Body of pancreas (tissue), 4 donors: Measurements from ENCODE around the gene ELK4. TPM values are rescaled to one million over a fixed set of nuclear protein-coding genes. Genes with fewer than 3 reads are reported as not detected.

Source experiments
- ATAC-seq: fragments of 150-250 bp; one replicate; pipeline ENCODE4 v1.9.1; 2016
- DNase-seq, 4 donors: peaks; one replicate each; pipeline ENCODE4 v3.0.0-alpha.2; 2019
- H3K27ac ChIP-seq, 4 donors: fragments of 200-600 bp; sonication (generic); 1 replicate in 3 of 4; 2 replicates in 1 of 4; pipeline versions ENCODE4 v1.5.1 to v1.6.1; 2016 to 2019; ENCODE audit warnings: mild to moderate bottlenecking in 1 of 4, mixed read lengths in 1 of 4, moderate library complexity in 1 of 4
- H3K27me3 ChIP-seq, 2 donors: fragments of 200-600 bp; sonication (generic); one replicate each; pipeline ENCODE4 v1.6.0; 2016; ENCODE audit warnings: mild to moderate bottlenecking in 1 of 2
- H3K36me3 ChIP-seq, 2 donors: fragments of 200-600 bp; sonication (generic); replicated peaks in 1 of 2; 2 replicates each; pipeline ENCODE4 v1.5.1; 2016; ENCODE audit warnings: low read depth in 2 of 2; ENCODE audit not compliant: insufficient read depth in 1 of 2
- H3K4me1 ChIP-seq: fragments of 200-600 bp; sonication (generic); one replicate; pipeline ENCODE4 v1.6.0; 2016
- H3K4me3 ChIP-seq, 2 donors: fragments of 200-600 bp; sonication (generic); 1 replicate in 1 of 2; 2 replicates in 1 of 2; pipeline ENCODE4 v1.5.1; 2016 to 2019
- H3K9me3 ChIP-seq, 3 donors: fragments of 200-600 bp; sonication (generic); 1 replicate in 2 of 3; 2 replicates in 1 of 3; pipeline ENCODE4 v1.5.1; 2016
- POLR2A ChIP-seq, 3 donors: fragments of 450-650 bp; IDR thresholded peaks; one replicate each; pipeline ENCODE4 v1.6.1; 2016; ENCODE audit warnings: antibody characterized with exemption in 3 of 3, mild to moderate bottlenecking in 2 of 3
- WGBS, 2 donors: methylation state at CpG; one replicate each; pipeline ENCODE4 v1.1.5; 2017; 5-methylcytosine and 5-hydroxymethylcytosine counted together
- intact Hi-C: fragments of 100-400 bp; cut with DNase I; formaldehyde crosslinking; loops from one replicate; pipeline ENCODE4 v1.15.1; 2023
- total RNA-seq, 2 donors: library from RNA; depleted of rRNA; stranded (reverse); fragments of >200 nt; gene quantifications; one replicate each; pipeline ENCODE4 v1.1.0, GENCODE V29; 2016
- TF ChIP-seq, protein P1 (sequence below), 7 experiments: fragments of 450-650 bp in 4 of 7; fragments of 200-600 bp in 3 of 7; sonication (generic) in 3 of 7; IDR thresholded peaks; one replicate each; pipeline ENCODE4 v1.5.1; 2016 to 2019; ENCODE audit warnings: antibody characterized with exemption in 7 of 7

Gene ELK4
- total RNA-seq, 2 donors from 2014 or later = 16.6 to 17.8 TPM

DNA sequence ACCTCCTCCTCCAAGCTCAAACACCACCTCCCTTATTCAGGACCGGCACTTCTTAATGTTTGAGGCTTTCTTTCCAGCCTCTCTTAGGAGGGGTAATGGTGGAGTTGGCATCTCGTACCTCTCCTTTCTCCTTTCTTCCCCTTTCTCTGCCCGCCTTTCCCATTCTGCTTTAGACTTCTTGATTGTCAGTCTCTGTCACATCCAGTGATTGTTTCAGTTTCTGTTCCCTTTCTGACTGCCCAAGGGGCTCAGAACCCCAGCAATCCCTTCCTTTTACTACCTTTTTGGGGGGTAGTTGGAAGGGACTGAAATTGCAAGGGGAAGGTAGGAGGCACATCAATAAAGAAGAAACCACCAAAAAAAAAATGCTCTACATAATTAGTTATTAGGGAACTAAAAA, 5.6 kb downstream of the ELK4 start:
- ATAC-seq (no peak), DNase-seq (no peak)
- WGBS, 2 donors = 81 to 85% methylated on average over 3 of the region's 3 CpGs
- Histone ChIP-seq H3K27ac (no peak overlapping the region), H3K4me3 (no peak overlapping the region), H3K27me3 (no peaks in the 10 kb centered on the region), H3K36me3 (peaks cover 0 to 10% of the 10 kb centered on the region in 2 donors), H3K9me3 (no peaks in the 10 kb centered on the region), H3K4me1 (peaks cover 32% of the 10 kb centered on the region)
- no peak for TF ChIP-seq POLR2A (IDR thresholded peaks at IDR 0.05)
- TF ChIP-seq, protein P1, sequence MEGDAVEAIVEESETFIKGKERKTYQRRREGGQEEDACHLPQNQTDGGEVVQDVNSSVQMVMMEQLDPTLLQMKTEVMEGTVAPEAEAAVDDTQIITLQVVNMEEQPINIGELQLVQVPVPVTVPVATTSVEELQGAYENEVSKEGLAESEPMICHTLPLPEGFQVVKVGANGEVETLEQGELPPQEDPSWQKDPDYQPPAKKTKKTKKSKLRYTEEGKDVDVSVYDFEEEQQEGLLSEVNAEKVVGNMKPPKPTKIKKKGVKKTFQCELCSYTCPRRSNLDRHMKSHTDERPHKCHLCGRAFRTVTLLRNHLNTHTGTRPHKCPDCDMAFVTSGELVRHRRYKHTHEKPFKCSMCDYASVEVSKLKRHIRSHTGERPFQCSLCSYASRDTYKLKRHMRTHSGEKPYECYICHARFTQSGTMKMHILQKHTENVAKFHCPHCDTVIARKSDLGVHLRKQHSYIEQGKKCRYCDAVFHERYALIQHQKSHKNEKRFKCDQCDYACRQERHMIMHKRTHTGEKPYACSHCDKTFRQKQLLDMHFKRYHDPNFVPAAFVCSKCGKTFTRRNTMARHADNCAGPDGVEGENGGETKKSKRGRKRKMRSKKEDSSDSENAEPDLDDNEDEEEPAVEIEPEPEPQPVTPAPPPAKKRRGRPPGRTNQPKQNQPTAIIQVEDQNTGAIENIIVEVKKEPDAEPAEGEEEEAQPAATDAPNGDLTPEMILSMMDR (IDR thresholded peaks at IDR 0.05) = no peak
- intact Hi-C loops = no loop called here

DNA sequence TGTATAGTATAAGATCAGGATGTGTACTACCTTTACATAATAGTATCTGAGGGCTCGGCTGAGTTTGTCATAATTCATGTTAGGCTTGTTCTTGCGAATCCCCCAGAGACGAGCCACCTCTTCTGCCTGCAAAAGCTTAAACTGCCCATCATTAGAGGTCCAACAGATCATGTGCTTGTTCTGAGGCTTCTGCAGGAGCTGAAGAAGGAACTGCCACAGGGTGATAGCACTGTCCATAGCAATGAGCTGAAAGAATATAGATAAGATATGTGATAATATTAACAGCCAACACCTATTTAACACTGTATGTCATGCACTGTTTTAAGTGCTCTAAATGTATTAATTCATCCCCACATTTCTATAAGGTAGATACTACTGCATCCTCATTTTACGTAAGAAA, 8.2 kb downstream of the ELK4 start:
- ATAC-seq (no peak), DNase-seq (no peak)
- TF ChIP-seq, protein P1 (IDR thresholded peaks at IDR 0.05) = no peak
- TF ChIP-seq POLR2A (IDR thresholded peaks at IDR 0.05) = no peak
- H3K36me3 ChIP-seq = peaks cover 0 to 10% of the 10 kb centered on the region in 2 donors
- WGBS, 2 donors = 93% methylated on average over 4 of the region's 4 CpGs
- no peaks in the 10 kb centered on the region for H3K9me3 ChIP-seq
- H3K4me3 ChIP-seq = no peak overlapping the region
- no peaks in the 10 kb centered on the region for H3K27me3 ChIP-seq
- H3K27ac ChIP-seq = no peak overlapping the region
- H3K4me1 ChIP-seq = peaks cover 38% of the 10 kb centered on the region
- intact Hi-C loops = no loop called here

DNA sequence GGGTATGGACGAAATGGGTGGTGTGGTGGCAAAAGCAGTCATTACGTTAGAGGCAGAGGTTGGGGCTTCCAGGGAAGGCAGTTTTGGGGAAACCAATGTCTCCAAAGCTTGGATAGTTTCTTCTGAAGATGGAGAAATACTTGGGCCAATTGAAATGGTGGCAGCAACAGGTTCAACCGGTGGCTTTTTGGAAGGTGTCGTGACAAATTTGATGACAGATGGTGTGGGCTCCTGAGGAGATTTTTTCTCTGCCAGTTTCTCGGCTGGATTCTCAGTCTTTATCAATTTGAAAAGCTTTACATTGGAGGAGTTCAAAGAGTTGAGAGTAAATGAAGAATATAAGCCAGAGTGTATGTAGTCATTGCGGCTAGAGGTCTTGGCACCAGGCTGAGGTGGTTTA, 11.5 kb downstream of the ELK4 start:
- peaks cover 0 to 10% of the 10 kb centered on the region in 2 donors for H3K36me3 ChIP-seq
- 87 to 90% methylated on average over 6 of the region's 6 CpGs for WGBS, 2 donors

DNA sequence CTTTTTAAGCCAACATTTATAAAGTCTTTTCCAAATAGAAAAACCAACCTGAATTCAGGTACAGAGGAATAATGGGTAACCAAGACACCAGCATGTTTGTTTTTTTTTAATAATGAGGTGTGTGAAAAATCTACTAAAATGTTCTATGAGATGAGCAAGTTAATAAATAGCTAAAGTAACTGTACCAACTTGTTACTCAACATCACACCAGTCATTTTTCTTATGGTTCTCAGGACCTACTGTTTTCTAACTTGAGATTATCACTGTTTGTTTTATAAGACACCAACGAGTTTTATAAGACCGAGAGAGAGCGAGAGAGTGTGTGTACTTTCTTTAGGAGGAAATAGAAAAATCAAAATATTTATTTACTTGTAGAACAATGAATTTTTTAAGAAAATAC, 12.4 kb downstream of the ELK4 start:
- Histone ChIP-seq H3K4me1 (peaks cover 53% of the 10 kb centered on the region), H3K27me3 (no peaks in the 10 kb centered on the region), H3K36me3 (peaks cover 4 to 10% of the 10 kb centered on the region in 2 donors), H3K9me3 (no peaks in the 10 kb centered on the region), H3K4me3 (no peak overlapping the region), H3K27ac (peak overlapping the region in 3 of 4 donors; percentile 28 to 76 (median 67))
- ATAC-seq = no peak
- intact Hi-C loops = no loop called here
- no peak for DNase-seq
- 20% methylated on average over 3 of the region's 3 CpGs for WGBS, 2 donors
- TF ChIP-seq, protein P1 (IDR thresholded peaks at IDR 0.05) = no peak
- no peak for TF ChIP-seq POLR2A (IDR thresholded peaks at IDR 0.05)

More for the DNA sequence above, 11.5 kb downstream of the ELK4 start:
- no peak overlapping the region for H3K4me3 ChIP-seq
- no peak for TF ChIP-seq POLR2A (IDR thresholded peaks at IDR 0.05)
- TF ChIP-seq, protein P1 (IDR thresholded peaks at IDR 0.05) = no peak
- H3K4me1 ChIP-seq = peaks cover 53% of the 10 kb centered on the region
- no peaks in the 10 kb centered on the region for H3K9me3 ChIP-seq
- H3K27me3 ChIP-seq = no peaks in the 10 kb centered on the region
- H3K27ac ChIP-seq = peak overlapping the region in 3 of 4 donors; percentile 28 to 76 (median 67)
- no peak for DNase-seq
- ATAC-seq = no peak
- intact Hi-C loops = no loop called here

DNA sequence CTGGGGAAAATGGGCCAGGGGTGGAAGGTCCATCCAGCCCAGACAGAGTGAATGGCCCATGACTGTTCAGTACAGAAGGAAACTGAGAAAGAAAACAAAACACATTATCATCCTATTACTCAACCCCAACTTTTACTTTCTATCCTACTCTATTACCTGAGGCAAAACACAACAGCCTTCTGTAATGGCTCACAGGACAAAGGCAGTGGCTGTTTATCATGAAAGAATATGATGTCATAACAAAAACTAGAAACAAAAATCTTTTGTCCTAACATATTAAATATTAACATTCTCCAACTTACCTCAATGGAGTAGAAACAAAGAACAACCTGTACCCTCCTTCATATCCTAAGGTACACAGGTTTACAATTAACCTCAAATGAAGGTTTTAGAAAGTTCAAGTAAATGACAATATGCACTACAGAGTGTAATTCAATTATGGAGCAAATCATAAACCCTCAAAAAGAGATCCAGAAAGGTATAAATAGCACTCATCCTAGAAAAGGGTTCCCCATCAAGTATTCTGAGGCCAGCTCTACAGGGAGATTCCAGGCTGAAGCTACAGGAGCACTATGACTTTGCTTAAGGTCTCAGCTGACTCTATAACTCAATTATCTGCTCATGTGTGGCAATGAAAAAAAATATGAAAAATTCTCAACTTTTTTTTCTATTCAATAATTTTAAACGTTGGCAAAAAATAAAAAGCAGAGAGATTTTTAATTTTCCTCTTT, 15.1 kb downstream of the ELK4 start:
- H3K27me3 ChIP-seq = no peaks in the 10 kb centered on the region
- DNase-seq = peak in 2 of 4 donors; percentile 16 to 35
- H3K36me3 ChIP-seq = peaks cover 2 to 7% of the 10 kb centered on the region in 2 donors
- H3K9me3 ChIP-seq = no peaks in the 10 kb centered on the region
- H3K27ac ChIP-seq = peak overlapping the region in 3 of 4 donors; percentile 74 to 79 (median 76)
- TF ChIP-seq POLR2A (IDR thresholded peaks at IDR 0.05) = peak in 2 of 3 donors; percentile 53 to 54
- TF ChIP-seq, protein P1 (IDR thresholded peaks at IDR 0.05) = no peak
- no peak overlapping the region for H3K4me3 ChIP-seq
- peaks cover 55% of the 10 kb centered on the region for H3K4me1 ChIP-seq
- peak; percentile 91 for ATAC-seq
- 38 to 47% methylated on average over 1 of the region's 1 CpG for WGBS, 2 donors
- intact Hi-C loops = no loop called here
